Activated T-cell treated with anti-CD3 and anti-CD28 coated beads, Interleukin-2, amount 50 U/mL, for 4 hours (primary cell): Measurements from ENCODE around the gene NTRK2. TPM values are rescaled to one million over a fixed set of nuclear protein-coding genes. Genes with fewer than 3 reads are reported as not detected.

Source experiments
- ATAC-seq, 2 donors: fragments of 200-7000 bp; cut with Tn5 transposase; one replicate each; pipeline ENCODE4 v1.10.0; 2021
- DNase-seq: peaks from one replicate; pipeline ENCODE4 v3.0.0-alpha.2; 2020
- H3K27me3 Mint-ChIP-seq: one replicate; pipeline ENCODE4 v1.8.0; 2021; ENCODE audit warnings: low read depth, mixed read lengths
- H3K36me3 Mint-ChIP-seq: one replicate; pipeline ENCODE4 v1.8.0; 2022; ENCODE audit warnings: mixed read lengths; ENCODE audit not compliant: insufficient read depth
- H3K4me1 Mint-ChIP-seq: one replicate; pipeline ENCODE4 v1.8.0; 2021; ENCODE audit warnings: low read depth, mixed read lengths
- H3K4me3 Mint-ChIP-seq: one replicate; pipeline ENCODE4 v1.8.0; 2021; ENCODE audit warnings: mild to moderate bottlenecking, moderate library complexity, mixed read lengths
- H3K9me3 Mint-ChIP-seq: one replicate; pipeline ENCODE4 v1.8.0; 2021; ENCODE audit warnings: mixed read lengths
- total RNA-seq, 3 donors: library from RNA; stranded (reverse); gene quantifications; one replicate each; pipeline ENCODE4 v1.2.1, GENCODE V29; 2021

The NTRK2 gene
- total RNA-seq, 3 donors from 2014 or later, result 0.18 to 0.82 (median 0.38) TPM

GRCh38 chr9:85001925-85002324 lies 332.4 kb downstream of the NTRK2 start:
- H3K4me1 Mint-ChIP-seq, result no peaks in the 10 kb centered on the region
- no peak overlapping the region for H3K4me3 Mint-ChIP-seq
- no peaks in the 10 kb centered on the region for H3K36me3 Mint-ChIP-seq
- peaks cover 6% of the 10 kb centered on the region for H3K9me3 Mint-ChIP-seq
- ATAC-seq (no peak), DNase-seq (no peak)
- H3K27me3 Mint-ChIP-seq, result peaks cover 6% of the 10 kb centered on the region

- Mint-ChIP-seq H3K27me3 (peaks cover 4% of the 10 kb centered on the region), H3K4me1 (no peaks in the 10 kb centered on the region)
Measured at GRCh38 chr9:85004818-85005413, 335.4 kb downstream of the NTRK2 start.

DNA sequence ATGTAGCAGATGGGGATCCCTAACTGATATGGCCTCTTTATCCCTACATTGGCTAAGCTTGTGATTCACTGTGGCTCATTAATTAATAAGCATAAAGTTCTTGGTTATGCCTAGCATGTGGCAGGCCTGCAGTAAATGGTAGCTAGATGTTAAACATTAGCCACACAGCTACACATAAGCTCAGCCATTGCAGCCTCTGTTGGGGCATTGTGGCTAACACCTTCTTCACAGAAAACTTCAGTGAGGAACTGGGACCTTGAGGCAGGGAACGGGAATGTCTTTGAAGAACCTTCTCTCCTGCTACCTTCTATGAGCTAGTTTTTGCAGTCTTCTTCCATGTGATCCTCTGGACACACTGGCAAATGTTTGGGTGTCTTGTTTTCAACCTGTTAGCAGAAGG lies 338.2 kb downstream of the NTRK2 start:
- no peak overlapping the region for H3K4me3 Mint-ChIP-seq
- H3K4me1 Mint-ChIP-seq, result no peaks in the 10 kb centered on the region
- no peaks in the 10 kb centered on the region for H3K36me3 Mint-ChIP-seq
- DNase-seq, result no peak
- ATAC-seq, result no peak
- H3K9me3 Mint-ChIP-seq, result no peaks in the 10 kb centered on the region
- H3K27me3 Mint-ChIP-seq, result no peaks in the 10 kb centered on the region

More at GRCh38 chr9:85004818-85005413, 335.4 kb downstream of the NTRK2 start:
- ATAC-seq (no peak), DNase-seq (no peak)
- H3K9me3 Mint-ChIP-seq, result peaks cover 6% of the 10 kb centered on the region
- H3K4me3 Mint-ChIP-seq, result no peak overlapping the region
- H3K36me3 Mint-ChIP-seq, result no peaks in the 10 kb centered on the region

DNA sequence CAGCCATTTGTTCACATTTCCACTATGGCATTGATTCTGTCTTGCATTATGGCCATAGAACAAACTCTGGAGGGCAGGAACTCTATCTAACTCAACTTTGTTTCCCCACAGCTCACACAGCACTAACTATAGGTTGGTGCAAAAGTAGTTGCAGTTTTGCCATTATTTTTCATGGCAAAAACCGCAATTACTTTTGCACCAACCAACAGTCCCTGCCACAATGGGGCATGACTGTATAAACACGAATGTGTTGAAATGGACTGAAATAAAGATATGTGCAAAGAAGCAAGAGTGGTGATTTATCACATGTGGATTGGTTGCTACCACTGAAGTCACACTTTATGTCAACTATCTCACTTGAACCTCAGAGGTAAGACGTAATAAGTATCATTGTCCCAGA lies 338.7 kb downstream of the NTRK2 start:
- Mint-ChIP-seq H3K27me3 (no peaks in the 10 kb centered on the region), H3K4me1 (no peaks in the 10 kb centered on the region), H3K9me3 (no peaks in the 10 kb centered on the region), H3K36me3 (no peaks in the 10 kb centered on the region), H3K4me3 (no peak overlapping the region)
- no peak for ATAC-seq
- DNase-seq, result no peak

GRCh38 chr9:85009251-85009650 lies 339.7 kb downstream of the NTRK2 start:
- no peaks in the 10 kb centered on the region for H3K27me3 Mint-ChIP-seq
- no peaks in the 10 kb centered on the region for H3K9me3 Mint-ChIP-seq
- no peak overlapping the region for H3K4me3 Mint-ChIP-seq
- no peaks in the 10 kb centered on the region for H3K36me3 Mint-ChIP-seq
- DNase-seq (no peak), ATAC-seq (no peak)
- no peaks in the 10 kb centered on the region for H3K4me1 Mint-ChIP-seq

- ATAC-seq, result no peak
- Mint-ChIP-seq H3K4me1 (no peaks in the 10 kb centered on the region), H3K9me3 (no peaks in the 10 kb centered on the region), H3K27me3 (peaks cover 3% of the 10 kb centered on the region), H3K36me3 (no peaks in the 10 kb centered on the region), H3K4me3 (no peak overlapping the region)
- DNase-seq, result no peak
Measured at GRCh38 chr9:85013703-85014102, 344.2 kb downstream of the NTRK2 start.

GRCh38 chr9:85014292-85014691 lies 344.8 kb downstream of the NTRK2 start:
- no peaks in the 10 kb centered on the region for H3K36me3 Mint-ChIP-seq

GRCh38 chr9:85016384-85017006 lies 347.0 kb downstream of the NTRK2 start:
- no peaks in the 10 kb centered on the region for H3K36me3 Mint-ChIP-seq
- H3K4me3 Mint-ChIP-seq, result no peak overlapping the region
- DNase-seq (no peak), ATAC-seq (no peak)
- no peaks in the 10 kb centered on the region for H3K9me3 Mint-ChIP-seq
- H3K4me1 Mint-ChIP-seq, result no peaks in the 10 kb centered on the region
- peaks cover 3% of the 10 kb centered on the region for H3K27me3 Mint-ChIP-seq

More at GRCh38 chr9:85014292-85014691, 344.8 kb downstream of the NTRK2 start:
- peaks cover 3% of the 10 kb centered on the region for H3K27me3 Mint-ChIP-seq
- no peak for DNase-seq
- ATAC-seq, result no peak
- no peaks in the 10 kb centered on the region for H3K4me1 Mint-ChIP-seq
- no peak overlapping the region for H3K4me3 Mint-ChIP-seq
- H3K9me3 Mint-ChIP-seq, result no peaks in the 10 kb centered on the region

DNA sequence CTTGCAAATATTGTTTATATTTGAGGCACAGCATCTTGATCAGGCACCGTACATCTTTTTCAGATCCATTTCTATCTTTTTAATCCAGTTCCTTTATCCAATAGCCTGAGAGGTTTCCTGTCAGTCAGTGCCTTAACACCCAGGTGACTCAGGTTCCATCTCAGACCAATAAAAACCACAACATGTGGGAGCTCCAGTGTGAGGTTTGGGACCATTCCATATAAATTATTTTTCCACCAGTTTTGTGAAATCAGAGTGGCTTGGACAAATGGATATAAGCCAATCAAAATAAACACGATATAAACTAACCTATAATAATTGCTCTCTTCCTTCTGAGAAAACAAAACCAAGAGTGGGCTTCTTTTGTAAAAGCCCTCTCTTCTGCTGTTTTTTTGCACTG lies 351.3 kb downstream of the NTRK2 start:
- Mint-ChIP-seq H3K4me3 (no peak overlapping the region), H3K27me3 (no peaks in the 10 kb centered on the region), H3K9me3 (no peaks in the 10 kb centered on the region), H3K36me3 (no peaks in the 10 kb centered on the region), H3K4me1 (no peaks in the 10 kb centered on the region)
- no peak for ATAC-seq
- DNase-seq, result no peak

DNA sequence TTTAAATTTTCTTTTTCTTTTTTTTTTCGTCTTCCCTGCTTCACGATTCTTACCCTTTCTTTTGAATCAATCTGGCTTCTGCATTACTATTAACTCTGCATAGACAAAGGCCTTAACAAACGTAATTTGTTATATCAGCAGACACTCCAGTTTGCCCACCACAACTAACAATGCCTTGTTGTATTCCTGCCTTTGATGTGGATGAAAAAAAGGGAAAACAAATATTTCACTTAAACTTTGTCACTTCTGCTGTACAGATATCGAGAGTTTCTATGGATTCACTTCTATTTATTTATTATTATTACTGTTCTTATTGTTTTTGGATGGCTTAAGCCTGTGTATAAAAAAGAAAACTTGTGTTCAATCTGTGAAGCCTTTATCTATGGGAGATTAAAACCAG lies 352.2 kb downstream of the NTRK2 start:
- H3K9me3 Mint-ChIP-seq, result no peaks in the 10 kb centered on the region
- H3K4me1 Mint-ChIP-seq, result no peaks in the 10 kb centered on the region
- H3K4me3 Mint-ChIP-seq, result no peak overlapping the region
- H3K27me3 Mint-ChIP-seq, result no peaks in the 10 kb centered on the region
- ATAC-seq (no peak), DNase-seq (no peak)
- H3K36me3 Mint-ChIP-seq, result no peaks in the 10 kb centered on the region

GRCh38 chr9:85024374-85024773 lies 354.8 kb downstream of the NTRK2 start:
- no peaks in the 10 kb centered on the region for H3K27me3 Mint-ChIP-seq
- ATAC-seq (no peak), DNase-seq (no peak)
- no peaks in the 10 kb centered on the region for H3K4me1 Mint-ChIP-seq
- H3K9me3 Mint-ChIP-seq, result no peaks in the 10 kb centered on the region
- no peak overlapping the region for H3K4me3 Mint-ChIP-seq
- H3K36me3 Mint-ChIP-seq, result no peaks in the 10 kb centered on the region

- ATAC-seq (no peak), DNase-seq (no peak)
- Mint-ChIP-seq H3K4me3 (no peak overlapping the region), H3K27me3 (no peaks in the 10 kb centered on the region), H3K36me3 (no peaks in the 10 kb centered on the region), H3K9me3 (no peaks in the 10 kb centered on the region), H3K4me1 (no peaks in the 10 kb centered on the region)
Measured at GRCh38 chr9:85025638-85026037, 356.1 kb downstream of the NTRK2 start.

- no peak for DNase-seq
- H3K27me3 Mint-ChIP-seq, result no peaks in the 10 kb centered on the region
- no peak for ATAC-seq
Measured at GRCh38 chr9:85027870-85028269, 358.3 kb downstream of the NTRK2 start.

GRCh38 chr9:85030316-85030715 lies 360.8 kb downstream of the NTRK2 start:
- H3K4me3 Mint-ChIP-seq, result no peak overlapping the region
- peaks cover 3% of the 10 kb centered on the region for H3K27me3 Mint-ChIP-seq
- no peak for ATAC-seq
- no peaks in the 10 kb centered on the region for H3K36me3 Mint-ChIP-seq
- H3K4me1 Mint-ChIP-seq, result no peaks in the 10 kb centered on the region
- H3K9me3 Mint-ChIP-seq, result peaks cover 6% of the 10 kb centered on the region
- DNase-seq, result no peak

More at GRCh38 chr9:85027870-85028269, 358.3 kb downstream of the NTRK2 start:
- H3K9me3 Mint-ChIP-seq, result peaks cover 2% of the 10 kb centered on the region
- no peak overlapping the region for H3K4me3 Mint-ChIP-seq
- H3K4me1 Mint-ChIP-seq, result no peaks in the 10 kb centered on the region
- no peaks in the 10 kb centered on the region for H3K36me3 Mint-ChIP-seq

GRCh38 chr9:85036496-85036895 lies 367.0 kb downstream of the NTRK2 start:
- ATAC-seq, result no peak
- H3K4me3 Mint-ChIP-seq, result no peak overlapping the region
- DNase-seq, result no peak
- H3K36me3 Mint-ChIP-seq, result no peaks in the 10 kb centered on the region
- peaks cover 6% of the 10 kb centered on the region for H3K9me3 Mint-ChIP-seq
- H3K4me1 Mint-ChIP-seq, result no peaks in the 10 kb centered on the region
- peaks cover 3% of the 10 kb centered on the region for H3K27me3 Mint-ChIP-seq
